Measurements from ENCODE around the gene PPP4R1.

The PPP4R1 gene

DNA sequence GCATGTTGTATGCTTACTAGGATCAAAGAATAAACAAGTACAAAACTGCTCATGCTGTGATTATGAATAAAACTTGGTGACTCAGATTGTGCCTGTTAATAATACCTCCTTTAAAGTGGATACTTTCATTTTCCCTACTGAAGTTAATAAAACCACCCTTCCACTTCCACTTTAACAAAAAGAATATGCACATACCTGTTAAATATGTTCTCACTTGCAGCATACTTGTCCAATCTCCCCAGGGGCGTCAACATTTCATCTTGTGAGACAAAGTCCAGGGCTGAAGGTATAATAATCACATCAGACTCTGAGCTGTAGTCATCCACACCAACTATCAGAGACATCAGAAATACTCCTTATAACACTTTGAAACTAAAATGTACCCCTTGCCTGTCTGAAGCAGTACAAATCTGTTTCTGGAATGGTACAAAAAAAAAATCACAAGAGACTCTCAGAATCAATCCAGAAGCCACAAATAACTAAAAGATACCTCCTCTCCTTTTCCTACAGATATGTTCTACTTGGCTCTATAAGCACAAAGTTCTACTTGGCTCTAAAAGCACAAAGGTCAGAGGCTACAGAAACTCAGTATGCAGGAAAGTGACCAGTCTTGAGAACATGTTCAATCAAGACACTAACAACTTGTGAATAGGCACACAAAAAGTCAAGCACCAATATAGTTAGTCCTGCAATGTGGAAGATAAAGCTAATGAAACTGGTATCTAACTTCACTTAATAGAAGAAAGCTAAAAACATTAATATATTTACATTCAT, 19.3 kb downstream of the PPP4R1 start:
- no peak for DNase-seq (ENCODE audit: low read depth in 2 of 2)

DNA sequence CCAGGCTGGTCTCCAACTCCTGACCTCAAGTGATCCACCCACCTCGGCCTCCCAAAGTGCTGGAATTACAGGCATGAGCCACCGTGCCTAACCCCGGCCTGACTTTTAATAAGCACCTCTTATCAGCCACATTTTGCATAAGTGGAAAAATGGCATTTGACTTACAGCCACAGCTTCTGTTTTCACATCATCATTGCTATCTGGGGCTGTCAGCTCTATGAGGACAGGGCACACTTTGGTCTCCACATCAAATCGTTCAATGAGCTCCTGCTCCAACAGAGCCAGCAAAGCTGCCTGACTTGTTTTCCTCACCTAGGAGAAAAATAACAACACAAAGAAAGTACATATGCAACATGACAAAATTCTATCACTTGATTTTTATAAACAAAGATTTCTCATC, 26.4 kb downstream of the PPP4R1 start:
- no peak for DNase-seq (ENCODE audit: low read depth in 2 of 2)

DNA sequence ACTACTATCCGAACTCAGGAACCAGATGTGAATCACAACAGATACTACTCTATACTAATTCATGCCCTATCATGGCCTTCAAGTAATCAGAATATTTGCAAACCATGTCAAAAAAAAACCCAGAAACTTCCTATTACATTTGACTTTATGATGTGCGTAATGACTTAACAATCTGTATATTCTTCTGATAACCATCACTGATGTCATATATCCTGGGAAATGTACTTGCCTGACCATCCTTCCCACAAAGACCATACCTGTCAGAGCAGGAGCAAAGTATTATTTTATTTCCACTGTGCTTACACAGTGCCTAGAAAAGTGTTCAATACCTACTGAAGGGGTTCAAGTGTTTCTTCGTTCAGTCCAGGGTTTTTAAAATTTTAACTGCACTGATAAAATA, 27.5 kb downstream of the PPP4R1 start:
- no peak for DNase-seq (ENCODE audit: low read depth in 2 of 2)

DNA sequence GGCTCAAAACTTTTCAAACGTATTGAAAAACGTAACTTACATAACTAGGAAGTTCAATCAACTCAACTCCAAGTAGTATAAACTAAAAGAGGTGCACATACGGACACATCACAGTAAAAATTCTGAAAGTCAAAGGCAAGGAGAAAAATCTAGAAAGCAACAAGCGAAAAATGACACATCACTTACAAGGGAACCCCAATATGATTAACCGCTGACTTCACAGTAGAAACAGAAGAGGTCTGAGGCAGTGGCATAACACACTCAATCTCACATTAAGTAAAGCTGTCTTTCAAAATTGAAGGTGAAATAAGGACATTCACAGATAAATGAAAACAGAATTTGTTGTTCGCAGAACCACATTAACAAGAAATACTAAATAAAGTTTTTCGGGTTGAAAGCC, 32.7 kb downstream of the PPP4R1 start:
- DNase-seq (ENCODE audit: low read depth in 2 of 2): no peak

DNA sequence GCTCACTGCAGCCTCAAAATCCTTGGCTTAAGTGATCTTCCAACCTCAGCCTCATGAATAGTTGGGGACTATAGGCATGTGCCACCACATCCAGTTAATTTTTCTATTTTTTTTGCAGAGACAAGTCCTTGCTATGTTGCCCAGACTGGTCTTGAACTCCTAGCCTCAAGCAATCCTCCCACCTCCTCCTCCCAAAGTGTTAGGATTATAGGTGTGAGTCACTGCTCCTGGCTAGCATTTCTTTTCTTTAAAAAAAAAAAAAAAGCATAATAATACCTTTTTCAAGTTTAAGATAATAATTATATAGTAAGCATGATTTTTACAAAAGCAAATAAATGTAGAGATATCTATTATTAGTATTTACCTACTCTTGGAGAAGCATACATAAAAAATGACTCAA, 36.1 kb downstream of the PPP4R1 start:
- no peak for DNase-seq (ENCODE audit: low read depth in 2 of 2)

DNA sequence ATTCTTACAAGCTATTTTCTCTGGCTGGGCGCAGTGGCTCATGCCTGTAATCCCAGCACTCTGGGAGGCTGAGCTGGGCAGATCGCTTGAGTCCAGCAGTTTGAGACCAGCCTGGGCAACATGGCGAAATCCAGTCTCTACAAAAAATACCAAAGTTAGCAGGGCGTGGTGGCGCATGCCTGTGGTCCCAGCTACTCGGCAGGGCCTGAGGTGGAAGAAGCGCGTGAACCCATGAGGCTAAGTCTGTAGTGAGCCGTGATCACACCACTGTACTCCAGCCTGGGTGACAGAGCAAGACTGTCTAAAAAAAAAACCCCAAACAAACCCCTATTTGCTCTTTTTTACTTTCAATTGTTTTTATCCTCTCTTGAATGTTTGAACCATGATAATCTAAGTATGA, 37.0 kb downstream of the PPP4R1 start:
- no peak for DNase-seq (ENCODE audit: low read depth in 2 of 2)

DNA sequence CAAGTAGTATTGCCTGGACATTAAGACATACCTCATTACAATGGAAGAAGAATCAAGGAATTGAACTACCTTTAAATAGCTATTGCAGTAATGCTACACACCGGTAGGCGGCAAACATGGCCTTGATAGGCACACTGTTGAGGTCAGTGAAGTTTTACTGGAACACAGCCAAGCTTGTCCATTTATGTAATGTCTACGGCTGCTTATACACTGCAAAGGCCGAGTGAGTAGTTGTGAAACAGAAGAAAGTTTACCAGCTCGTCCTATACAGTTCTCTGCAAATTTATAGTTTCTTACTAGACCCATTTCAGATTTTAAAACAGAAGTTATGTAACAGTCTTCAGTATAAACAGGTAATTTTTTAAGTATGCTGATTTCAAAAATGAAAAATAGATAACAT, 38.8 kb downstream of the PPP4R1 start:
- no peak for DNase-seq (ENCODE audit: low read depth in 2 of 2)

DNA sequence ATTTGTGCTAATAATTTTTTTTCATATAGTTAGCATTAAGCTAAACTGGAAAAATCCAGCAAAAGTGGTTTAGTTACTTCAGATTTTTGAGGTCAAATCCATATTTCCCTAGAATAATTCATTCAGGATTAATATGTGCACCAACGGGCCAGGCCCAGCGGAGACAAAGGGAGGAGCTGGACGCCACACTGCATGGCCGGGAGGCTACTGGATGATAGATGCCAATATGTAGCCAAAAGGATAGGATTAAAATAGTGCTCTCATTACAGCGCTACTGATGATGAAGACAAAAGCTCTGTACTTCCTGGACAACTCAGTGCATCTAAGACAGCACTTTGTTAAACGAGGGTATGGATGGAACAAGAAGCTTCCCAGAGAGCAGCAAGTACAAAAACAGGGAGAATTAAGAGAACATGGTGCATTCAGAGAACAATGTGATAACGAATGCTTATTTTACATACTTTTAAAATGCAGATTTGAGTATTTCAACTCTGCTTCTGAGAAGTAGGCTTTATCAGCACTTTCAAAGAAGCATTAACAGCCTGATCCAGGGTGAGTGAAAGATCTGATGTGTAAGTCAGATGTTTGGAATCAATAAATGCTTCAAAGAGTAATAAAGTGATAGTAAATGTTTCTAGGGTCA, 39.8 kb downstream of the PPP4R1 start:
- no peak for DNase-seq (ENCODE audit: low read depth in 2 of 2)

DNA sequence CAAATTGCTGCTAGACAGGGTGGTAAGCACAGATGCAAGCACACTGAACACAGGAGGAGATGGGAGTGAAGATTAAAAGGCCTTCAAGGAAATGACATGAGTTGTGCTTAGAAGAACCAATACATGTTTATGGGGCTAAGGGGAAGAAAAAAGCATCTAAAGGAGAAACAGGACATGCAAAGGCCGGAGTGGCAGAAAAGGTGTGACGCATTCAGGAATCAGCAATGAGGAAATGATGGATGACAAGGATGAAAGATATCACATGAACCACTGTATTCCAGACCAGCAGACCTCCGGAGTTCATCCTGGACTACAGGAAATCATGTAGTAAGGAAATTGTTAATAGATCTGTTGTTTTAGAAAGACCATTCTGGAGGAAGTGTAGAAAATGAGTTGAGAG, 42.8 kb downstream of the PPP4R1 start:
- no peak for DNase-seq (ENCODE audit: low read depth in 2 of 2)

DNA sequence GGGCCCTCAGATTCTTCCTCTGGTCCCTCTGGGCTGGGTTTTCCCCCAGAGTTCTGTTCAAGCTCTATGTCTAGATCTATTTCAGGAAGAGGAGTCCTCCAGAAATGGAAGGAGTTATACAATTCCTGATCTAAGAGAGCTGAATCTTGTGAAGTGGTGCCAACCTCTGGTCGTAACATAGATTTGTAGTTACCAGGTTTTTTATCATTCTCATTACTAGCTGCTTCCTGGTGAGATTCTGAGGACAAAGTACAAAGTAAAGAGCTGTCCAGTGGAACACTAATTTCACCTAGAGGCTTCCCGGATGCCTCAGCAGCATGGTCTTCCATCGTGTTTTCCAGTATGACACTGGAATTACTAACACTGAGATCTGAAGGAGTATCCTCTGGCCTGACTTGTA, 44.1 kb downstream of the PPP4R1 start:
- DNase-seq (ENCODE audit: low read depth in 2 of 2): no peak

DNA sequence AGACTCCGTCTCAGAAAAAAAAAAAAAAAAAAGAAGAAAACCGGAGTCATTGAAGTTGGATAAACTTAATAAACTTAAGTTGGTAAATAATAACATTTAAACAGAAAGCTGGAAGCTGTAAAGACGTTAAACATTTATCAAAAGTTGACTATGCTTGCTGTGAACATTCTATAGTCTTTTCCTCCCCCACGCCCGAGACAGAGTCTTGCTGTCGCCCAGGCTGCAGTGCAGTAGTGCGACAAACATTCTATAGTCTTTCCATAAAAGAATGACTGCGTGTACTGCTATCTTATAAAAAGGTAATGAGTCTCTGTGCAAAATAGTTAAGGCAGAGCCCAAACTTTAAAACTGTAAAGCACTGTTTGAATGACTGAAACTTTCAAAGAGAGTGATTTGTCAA, 45.2 kb downstream of the PPP4R1 start:
- no peak for DNase-seq (ENCODE audit: low read depth in 2 of 2)

DNA sequence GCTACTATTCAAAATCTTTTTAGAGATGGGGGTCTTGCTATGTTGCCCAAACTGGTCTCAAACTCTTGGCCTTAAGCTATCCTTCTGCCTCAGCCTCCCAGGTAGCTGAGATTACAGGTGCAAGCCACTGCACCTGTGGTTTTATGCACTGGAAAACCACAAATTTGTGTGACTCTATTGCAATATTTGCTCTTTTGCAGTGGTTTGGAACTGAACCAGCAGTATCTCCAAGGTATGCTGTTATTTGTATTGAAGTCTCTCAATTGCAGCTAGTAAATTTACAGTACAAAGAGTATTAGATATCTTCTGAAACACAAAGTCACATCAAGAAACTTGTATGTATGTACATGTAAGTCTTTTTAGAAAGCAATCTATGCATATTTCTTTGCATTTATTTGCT, 46.2 kb downstream of the PPP4R1 start:
- no peak for DNase-seq (ENCODE audit: low read depth in 2 of 2)

DNA sequence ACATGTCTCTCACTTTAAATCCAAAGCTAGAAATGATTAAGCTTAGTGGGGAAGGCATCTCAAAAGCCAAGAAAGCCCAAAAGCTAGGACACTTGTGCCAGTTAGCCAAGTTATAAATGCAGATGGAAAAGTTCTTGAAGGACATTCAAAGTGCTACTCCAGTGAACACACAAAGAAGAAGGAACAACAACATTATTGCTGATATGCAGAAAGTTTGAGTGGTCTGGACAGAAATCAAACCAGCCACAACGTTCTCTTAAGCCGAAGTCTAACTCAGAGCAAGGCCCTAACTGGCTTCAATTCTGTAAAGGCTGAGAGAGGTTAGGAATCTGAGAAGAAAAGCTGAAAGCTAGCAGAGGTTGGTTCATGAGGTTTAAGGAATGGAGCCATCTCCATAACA, 49.0 kb downstream of the PPP4R1 start:
- no peak for DNase-seq (ENCODE audit: low read depth in 2 of 2)

DNA sequence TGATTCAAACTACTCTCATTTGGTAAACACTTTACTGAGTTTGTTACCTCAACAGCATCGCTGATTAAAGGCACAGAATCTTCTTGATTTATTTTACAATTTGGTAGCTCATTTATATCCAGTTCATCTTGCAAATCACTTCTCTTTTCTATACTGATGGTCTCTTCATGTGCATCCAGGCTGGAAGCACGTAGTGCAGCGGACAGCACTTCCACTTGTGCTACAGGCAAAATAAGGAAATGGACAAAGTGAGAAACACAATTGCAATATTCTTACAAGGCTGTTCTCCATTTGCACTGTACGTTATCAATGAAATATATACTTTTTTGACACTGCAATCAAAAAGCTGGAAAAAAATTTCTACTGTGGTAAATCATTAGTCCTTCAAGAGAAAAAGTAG, 51.0 kb downstream of the PPP4R1 start:
- no peak for DNase-seq (ENCODE audit: low read depth in 2 of 2)

DNA sequence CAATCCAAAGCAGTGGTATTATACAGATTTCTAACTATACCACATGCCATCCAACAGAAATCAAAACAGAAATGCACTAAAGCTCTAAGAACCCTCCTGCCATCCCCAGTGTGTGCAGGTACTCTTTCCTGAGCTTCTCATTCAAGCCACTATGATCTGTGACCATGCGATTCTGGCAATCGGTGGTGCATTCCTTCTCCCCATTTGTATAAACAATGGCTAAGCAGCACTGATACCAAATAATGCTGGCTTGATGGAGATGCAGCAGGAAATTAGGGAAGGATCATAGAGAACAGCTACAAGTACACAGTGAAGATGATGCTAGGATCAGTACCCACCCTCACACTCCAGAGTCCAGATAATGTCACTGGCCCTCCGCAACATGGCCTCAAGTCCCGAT, 51.8 kb downstream of the PPP4R1 start:
- DNase-seq (ENCODE audit: low read depth in 2 of 2): no peak

DNA sequence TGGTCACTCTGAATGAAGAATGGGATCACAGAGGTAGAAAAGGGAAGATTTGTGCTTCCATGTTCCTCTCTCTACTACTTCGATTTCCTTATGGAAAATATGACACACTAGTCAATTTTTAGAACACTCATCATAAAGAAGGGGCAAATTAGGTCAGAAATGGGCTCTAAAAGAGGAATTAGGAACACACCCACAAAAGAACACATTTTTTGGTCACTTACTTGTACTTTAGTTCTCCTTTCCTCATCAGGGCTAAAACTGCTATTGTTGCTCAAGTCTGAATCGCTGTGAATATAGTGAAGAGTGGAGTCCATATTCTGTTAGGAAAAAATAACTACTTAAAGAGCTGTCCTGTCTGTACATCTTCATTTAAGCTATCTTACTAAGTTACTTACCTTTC, 52.6 kb downstream of the PPP4R1 start:
- no peak for DNase-seq (ENCODE audit: low read depth in 2 of 2)

DNA sequence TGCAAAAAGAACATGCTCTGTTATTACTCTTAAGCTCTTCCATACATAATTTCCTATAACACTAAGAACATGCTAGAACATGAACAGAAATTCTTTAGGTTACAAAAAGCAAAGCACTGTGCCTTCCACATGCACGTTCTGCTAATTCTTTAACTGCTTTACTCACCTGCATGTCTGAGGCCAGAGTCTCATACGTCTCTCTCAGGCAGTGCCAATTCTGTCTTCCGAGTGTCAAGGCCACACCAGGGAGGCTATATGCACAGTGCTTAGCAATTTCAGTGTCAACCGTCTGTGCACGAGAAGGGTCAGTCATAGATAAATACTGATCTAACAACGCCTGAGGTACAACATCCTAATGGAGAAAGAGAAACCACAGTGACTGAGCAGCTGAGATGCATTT, 55.1 kb downstream of the PPP4R1 start:
- DNase-seq (ENCODE audit: low read depth in 2 of 2): no peak

DNA sequence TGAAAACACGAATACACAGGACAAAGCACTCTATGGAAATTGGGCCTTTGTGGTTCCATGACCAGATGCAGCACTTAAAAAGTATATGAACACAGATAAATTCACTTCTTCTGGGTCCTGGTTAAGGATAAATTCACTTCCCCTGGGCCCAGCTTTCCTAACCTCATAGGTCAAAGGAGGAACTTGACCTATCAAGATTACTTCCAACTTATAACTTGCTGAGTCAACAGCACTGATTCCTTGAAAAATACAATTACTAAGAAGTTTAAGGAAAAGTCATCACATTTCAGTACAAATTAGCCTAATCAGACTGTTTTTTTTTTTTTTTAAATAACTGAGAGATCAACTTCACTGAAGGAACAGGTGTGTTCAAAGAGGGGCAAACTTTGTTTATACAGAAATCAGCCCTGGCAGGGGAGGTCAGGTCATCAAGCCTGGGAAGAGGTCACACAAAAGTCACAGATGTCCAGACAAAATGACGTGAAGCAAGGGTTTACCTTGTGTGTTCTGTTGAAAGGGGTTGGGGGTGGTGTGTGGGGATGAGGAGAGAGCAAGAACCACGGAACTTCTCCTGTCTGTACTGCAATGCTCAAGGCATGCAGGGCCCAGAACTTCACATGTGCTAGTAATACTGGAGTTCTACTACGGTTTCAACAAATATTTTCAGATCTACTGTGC, 55.8 kb downstream of the PPP4R1 start:
- DNase-seq (ENCODE audit: low read depth in 2 of 2): no peak

DNA sequence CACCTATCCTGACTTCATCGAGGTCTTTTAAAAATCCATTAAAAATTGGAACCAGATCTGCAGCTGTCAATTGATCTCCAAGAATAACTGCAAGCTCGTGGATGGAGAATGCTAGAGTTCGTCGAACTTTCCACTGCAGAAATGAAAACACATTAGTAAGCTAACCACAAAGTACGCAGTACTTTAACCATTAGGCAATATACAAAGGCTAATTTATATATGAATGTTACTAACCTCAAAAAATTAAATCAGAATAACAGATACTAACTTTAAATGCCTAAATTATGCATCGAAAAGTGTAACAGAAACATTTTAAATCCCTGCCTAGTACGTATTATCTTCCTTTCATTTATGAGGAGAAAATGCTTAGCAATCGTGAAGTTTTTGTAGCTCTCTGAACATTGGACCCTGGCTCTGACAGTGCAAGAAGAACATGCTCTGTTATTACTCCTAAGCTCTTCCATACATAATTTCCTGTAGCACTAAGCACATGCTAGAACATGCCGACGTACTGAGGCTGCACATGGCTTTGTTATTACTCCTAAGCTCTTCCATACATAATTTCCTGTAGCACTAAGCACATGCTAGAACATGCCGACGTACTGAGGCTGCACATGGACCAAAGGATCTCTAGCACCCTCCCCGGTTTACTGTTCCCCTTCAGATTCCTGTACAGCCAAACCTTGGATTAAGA, 57.0 kb downstream of the PPP4R1 start:
- DNase-seq (ENCODE audit: low read depth in 2 of 2): no peak

DNA sequence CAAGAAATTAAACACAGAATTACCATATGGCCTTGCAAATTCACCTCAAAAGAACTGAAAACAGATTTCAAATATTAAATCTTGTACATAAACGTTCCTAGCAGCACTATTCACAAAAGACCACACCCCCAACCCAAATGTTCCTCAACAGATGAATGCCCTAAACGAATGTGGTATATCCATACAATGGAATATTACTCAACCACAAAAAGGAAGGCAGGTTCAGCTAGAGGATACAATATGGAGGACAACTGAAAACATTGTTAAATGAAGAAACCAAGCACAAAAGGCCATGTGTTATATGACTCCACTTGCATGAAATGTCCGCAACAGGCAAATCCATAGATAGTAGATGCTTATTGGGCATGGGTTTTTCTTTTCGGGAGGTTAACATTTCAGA, 61.7 kb downstream of the PPP4R1 start:
- DNase-seq (ENCODE audit: low read depth in 2 of 2): no peak

DNA sequence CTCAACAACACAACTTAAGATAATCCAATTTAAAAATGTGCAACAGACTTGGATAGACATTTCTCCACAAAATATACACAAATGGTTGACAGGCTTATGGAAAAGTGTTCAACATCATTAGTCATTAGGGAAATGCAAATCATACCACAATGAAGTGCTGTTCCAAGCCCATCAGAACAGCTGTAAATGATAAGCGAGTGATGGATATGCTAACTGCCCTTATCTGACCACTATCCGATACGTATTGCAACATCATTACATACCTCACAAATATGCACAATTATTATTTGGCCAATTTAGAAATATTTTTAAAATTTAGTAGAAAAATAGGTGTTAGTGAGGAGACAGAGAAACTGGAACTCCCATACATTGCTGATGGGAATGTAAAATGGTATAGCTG, 62.2 kb downstream of the PPP4R1 start:
- no peak for DNase-seq (ENCODE audit: low read depth in 2 of 2)

DNA sequence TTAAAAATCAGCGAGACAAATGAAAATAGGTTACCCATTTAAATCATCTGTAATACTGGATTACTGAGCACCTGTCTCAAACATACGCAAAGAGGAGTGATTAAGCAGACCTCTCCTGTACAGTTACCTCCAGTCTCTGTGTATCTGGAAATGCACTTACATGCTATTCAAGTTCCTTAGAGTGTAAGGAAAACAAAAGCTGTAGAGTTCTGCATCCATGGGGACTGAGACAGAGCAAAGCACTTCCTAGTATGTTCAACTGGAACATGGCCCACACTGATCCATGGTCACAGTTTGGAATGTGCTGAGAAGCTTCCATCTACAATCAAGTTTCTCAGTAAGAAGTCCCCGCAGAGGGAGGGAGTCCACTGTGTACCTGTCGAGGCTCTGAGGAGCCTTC, 63.9 kb downstream of the PPP4R1 start:
- DNase-seq (ENCODE audit: low read depth in 2 of 2): no peak

DNA sequence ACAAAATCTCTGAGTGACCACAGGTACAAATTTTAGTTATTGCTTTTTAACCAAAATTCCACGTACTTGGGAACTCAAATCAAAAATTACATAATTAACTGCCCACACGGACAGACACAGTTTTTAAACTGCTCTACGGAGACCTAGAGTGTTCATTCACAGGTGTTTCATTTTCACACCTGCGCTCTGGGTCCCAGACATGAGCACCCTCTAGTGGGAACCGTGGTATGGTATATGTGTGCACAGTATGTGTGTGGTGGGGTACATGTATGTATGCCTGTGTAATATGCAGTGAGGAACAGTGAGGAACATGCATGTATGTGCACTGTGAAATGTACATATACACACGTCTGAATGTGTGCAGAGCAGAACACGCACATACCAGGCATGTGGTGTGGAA, 65.0 kb downstream of the PPP4R1 start:
- DNase-seq (ENCODE audit: low read depth in 2 of 2): no peak

Data from stimulated activated CD4-positive, alpha-beta T cell treated with anti-CD3 and anti-CD28 coated beads, Interleukin-4, amount 100 ng/mL, for 48 hours (primary cell).